HCT116 (cell line): Measurements from ENCODE around the gene FGD4. TPM values are rescaled to one million over a fixed set of nuclear protein-coding genes. Genes with fewer than 3 reads are reported as not detected.
A peak's percentile ranks its signal among the peaks of the same experiment; 100 is the strongest.

ENCODE experiments used
- ATAC-seq: fragments of 200-7000 bp; cut with Tn5 transposase; 2 replicates; pipeline ENCODE4 v1.9.1; 2020; ENCODE audit warnings: mild to moderate bottlenecking, moderate library complexity
- BruUV-seq: library from RNA; stranded (reverse); fragments of 400-500 nt; replicated peaks from 2 replicates; lab custom pipeline; 2021; lab: Mats Ljungman, UMichigan
- CTCF ChIA-PET: fragments of 300-600 bp; sonication (Branson Sonifier 250); formaldehyde crosslinking; loops from one replicate; lab custom pipeline; 2021; ENCODE audit warnings: antibody characterized with exemption; lab: Charles Lee
- POLR2A ChIA-PET: fragments of 300-600, 350-600 bp; sonication (Branson Sonifier 250); formaldehyde crosslinking; loops from one replicate; lab custom pipeline; 2021; ENCODE audit warnings: antibody characterized with exemption; lab: Charles Lee
- RAD21 ChIA-PET, 2 experiments: fragments of 300-600 bp; sonication (Branson Sonifier 250); formaldehyde crosslinking; loops; one replicate each; lab custom pipeline; 2023; ENCODE audit warnings: low total read pairs in 2 of 2; ENCODE audit not compliant: uncharacterized antibody in 2 of 2, unreplicated experiment in 2 of 2, low non-redundant PET in 1 of 2; lab: Charles Lee
- DNase-seq: peaks from one replicate; pipeline ENCODE4 v3.0.0-alpha.2; 2010; ENCODE audit warnings: low read depth, low spot score
- H2AFZ ChIP-seq: fragments of 200-600 bp; shearing (Covaris generic), sonication (generic); 2 replicates; pipeline ENCODE4 v1.6.1; 2017; ENCODE audit warnings: low read depth, mixed run types, mixed read lengths, antibody characterized with exemption, low read length; ENCODE audit not compliant: poor library complexity, severe bottlenecking
- H3K27ac ChIP-seq: 2 replicates; pipeline ENCODE4 v1.5.1; 2012; ENCODE audit warnings: low read depth, low read length
- H3K27me3 ChIP-seq: fragments of 200-600 bp; sonication (generic); 2 replicates; pipeline ENCODE4 v1.6.1; 2016; ENCODE audit warnings: mixed run types, low read length, mixed read lengths; ENCODE audit not compliant: insufficient read depth
- H3K36me3 ChIP-seq, 2 experiments: fragments of 200-500 bp in 1 of 2; fragments of 200-600 bp in 1 of 2; sonication (Bioruptor generic) in 1 of 2; sonication (generic) in 1 of 2; 2 replicates each; pipeline versions ENCODE4 v1.5.1 to v1.6.1; 2014 to 2016; ENCODE audit warnings: low read length in 2 of 2, inconsistent platforms in 1 of 2, mixed read lengths in 1 of 2, mixed run types in 1 of 2; ENCODE audit not compliant: insufficient read depth in 2 of 2, control insufficient read depth in 1 of 2
- H3K4me1 ChIP-seq, 2 experiments: fragments of 200-600 bp in 1 of 2; sonication (generic) in 1 of 2; 2 replicates each; pipeline versions ENCODE4 v1.5.1 to v1.6.1; 2012 to 2017; ENCODE audit warnings: low read length in 2 of 2, inconsistent platforms in 1 of 2, mild to moderate bottlenecking in 1 of 2, mixed read lengths in 1 of 2, mixed run types in 1 of 2, moderate library complexity in 1 of 2; ENCODE audit not compliant: insufficient read depth in 2 of 2, control insufficient read depth in 1 of 2
- H3K4me2 ChIP-seq: fragments of 200-600 bp; sonication (generic); 2 replicates; pipeline ENCODE4 v1.6.1; 2017; ENCODE audit warnings: mixed run types, low read length, mixed read lengths
- H3K4me3 ChIP-seq, 2 experiments: fragments of 200-600 bp in 1 of 2; sonication (generic) in 1 of 2; replicated peaks in 1 of 2; 2 replicates each; pipeline ENCODE4 v1.5.1; 2011 to 2016; ENCODE audit warnings: low read length in 2 of 2, control low read depth in 1 of 2, low read depth in 1 of 2, mild to moderate bottlenecking in 1 of 2, mixed read lengths in 1 of 2, mixed run types in 1 of 2
- H3K79me2 ChIP-seq: fragments of 200-600 bp; sonication (generic); 2 replicates; pipeline ENCODE4 v1.6.1; 2017; ENCODE audit warnings: mild to moderate bottlenecking, mixed run types, low read length, moderate library complexity, mixed read lengths; ENCODE audit not compliant: insufficient read depth
- H3K9ac ChIP-seq: fragments of 200-600 bp; sonication (generic); 2 replicates; pipeline ENCODE4 v1.6.1; 2016; ENCODE audit warnings: low read length, mixed read lengths
- H3K9me2 ChIP-seq: fragments of 200-600 bp; sonication (generic), shearing (Covaris generic); 2 replicates; pipeline ENCODE4 v1.6.1; 2017; ENCODE audit warnings: mixed run types, mild to moderate bottlenecking, moderate library complexity; ENCODE audit not compliant: insufficient read depth
- H3K9me3 ChIP-seq, 2 experiments: fragments of 200-500 bp in 1 of 2; fragments of 200-600 bp in 1 of 2; sonication (Bioruptor generic) in 1 of 2; sonication (generic) in 1 of 2; 2 replicates each; pipeline ENCODE4 v1.6.1; 2014 to 2017; ENCODE audit warnings: low read length in 2 of 2, mixed read lengths in 2 of 2, inconsistent platforms in 1 of 2, low read depth in 1 of 2, mild to moderate bottlenecking in 1 of 2, mixed run types in 1 of 2, moderate library complexity in 1 of 2; ENCODE audit not compliant: control insufficient read depth in 1 of 2, insufficient read depth in 1 of 2
- H4K20me1 ChIP-seq: fragments of 200-600 bp; sonication (generic), shearing (Covaris generic); 2 replicates; pipeline ENCODE4 v1.6.1; 2017; ENCODE audit warnings: mixed run types, mild to moderate bottlenecking, moderate library complexity; ENCODE audit not compliant: insufficient read depth
- POLR2A ChIP-seq: IDR thresholded peaks from 2 replicates; pipeline ENCODE4 v1.7.0; 2011; ENCODE audit warnings: borderline replicate concordance; ENCODE audit not compliant: insufficient read depth, insufficient read length; ENCODE audit errors: extremely low read depth
- ZFX ChIP-seq: fragments of 450-650 bp; IDR thresholded peaks from 2 replicates; pipeline ENCODE4 v1.6.1; 2017
- intact Hi-C: fragments of 100-400 bp; cut with micrococcal nuclease; formaldehyde crosslinking; loops from 2 replicates; pipeline ENCODE4 v1.10.0; 2022
- total RNA-seq: library from RNA; stranded (reverse); gene quantifications from one replicate; pipeline ENCODE4 v1.2.1, GENCODE V29; 2021; ENCODE audit not compliant: unreplicated experiment
- TF ChIP-seq, protein P1 (sequence below): IDR thresholded peaks from 2 replicates; pipeline ENCODE4 v1.6.1; 2012

Gene FGD4
- total RNA-seq, 1 experiment from 2014 or later, result 7.7 TPM

DNA sequence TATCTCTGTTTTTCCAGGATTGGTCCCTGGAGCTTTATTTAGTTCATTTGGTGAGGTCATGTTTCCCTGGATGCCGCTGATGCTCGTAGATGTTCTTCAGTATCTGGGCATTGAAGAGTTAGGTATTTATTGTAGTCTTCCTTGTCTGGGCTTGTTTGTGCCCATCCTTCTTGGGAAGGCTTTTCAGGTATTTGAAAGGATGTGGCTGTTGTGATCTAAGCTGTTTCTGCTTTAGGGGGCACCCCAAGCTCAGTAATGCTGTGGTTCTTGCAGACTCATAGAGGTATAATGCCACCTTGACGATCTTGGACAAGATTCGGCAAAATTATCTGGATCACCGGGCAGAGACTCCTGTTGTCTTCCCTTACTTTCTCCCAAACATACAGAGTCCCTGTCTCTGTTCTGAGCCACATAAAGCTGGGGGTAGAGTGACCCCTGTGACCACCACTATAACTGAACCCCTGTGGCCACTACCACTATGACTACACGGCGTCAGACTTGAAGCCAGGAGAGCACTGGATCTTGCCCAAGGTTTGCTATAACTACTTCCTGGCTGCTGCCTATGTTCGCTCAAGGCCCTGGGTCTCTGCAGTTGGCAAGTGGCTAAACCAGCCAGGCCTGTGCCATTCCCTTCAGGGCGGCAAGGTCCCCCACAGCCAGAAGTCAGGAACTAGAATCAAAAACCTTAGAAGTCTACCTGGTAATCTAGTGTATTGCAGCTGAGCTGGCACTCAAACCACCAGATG is 40.9 kb downstream of the FGD4 start:
- H3K4me3 ChIP-seq, result no peak overlapping the region
- DNase-seq (no peak), ATAC-seq (no peak)
- no peak overlapping the region for H3K9ac ChIP-seq
- peaks cover 30 to 40% of the 10 kb centered on the region in 2 experiments for H3K4me1 ChIP-seq
- no peak overlapping the region for H2AFZ ChIP-seq
- intact Hi-C loops, result no loop called here
- no peaks in the 10 kb centered on the region for H4K20me1 ChIP-seq
- no TSS peak for BruUV-seq
- ChIA-PET POLR2A (no interaction called here), RAD21 (no interaction called here), CTCF (no interaction called here)
- H3K9me2 ChIP-seq, result no peaks in the 10 kb centered on the region
- H3K27me3 ChIP-seq, result no peaks in the 10 kb centered on the region
- no peaks in the 10 kb centered on the region for H3K36me3 ChIP-seq
- TF ChIP-seq, protein P1, sequence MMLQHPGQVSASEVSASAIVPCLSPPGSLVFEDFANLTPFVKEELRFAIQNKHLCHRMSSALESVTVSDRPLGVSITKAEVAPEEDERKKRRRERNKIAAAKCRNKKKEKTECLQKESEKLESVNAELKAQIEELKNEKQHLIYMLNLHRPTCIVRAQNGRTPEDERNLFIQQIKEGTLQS, result no peak
- no peak overlapping the region for H3K4me2 ChIP-seq
- H3K9me3 ChIP-seq, result no peaks in the 10 kb centered on the region
- no peak overlapping the region for H3K27ac ChIP-seq
- H3K79me2 ChIP-seq, result no peaks in the 10 kb centered on the region

DNA sequence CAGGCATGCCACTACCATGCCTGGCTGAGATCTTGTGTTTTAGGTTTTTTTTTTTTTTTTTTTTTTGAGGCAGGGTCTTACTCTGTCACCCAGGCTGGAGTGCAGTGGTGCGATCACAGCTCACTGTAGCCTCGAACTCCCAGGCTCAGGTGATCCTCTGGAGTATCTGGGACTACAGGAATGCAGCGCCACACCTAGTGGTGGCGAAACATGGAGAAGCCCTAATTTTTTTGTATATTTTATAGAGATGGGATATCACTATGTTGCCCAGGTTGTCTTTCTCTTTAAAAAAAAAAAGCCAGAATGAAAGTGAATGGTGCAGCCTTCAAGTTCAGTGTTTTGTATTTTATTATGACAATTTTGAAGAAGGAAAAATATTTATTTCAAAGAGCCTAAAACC is 44.1 kb downstream of the FGD4 start:
- POLR2A ChIA-PET, result interaction anchor here (0.6 kb wide), 1 partner anchor 41 kb away, joined by 3 read pairs; no protein-coding TSS in a partner anchor

More for the DNA sequence above, 44.1 kb downstream of the FGD4 start:
- Histone ChIP-seq H3K36me3 (no peaks in the 10 kb centered on the region), H3K79me2 (no peaks in the 10 kb centered on the region), H3K27ac (no peak overlapping the region), H3K4me1 (peaks cover 30 to 51% of the 10 kb centered on the region in 2 experiments), H3K27me3 (no peaks in the 10 kb centered on the region), H3K9ac (no peak overlapping the region), H2AFZ (no peak overlapping the region), H4K20me1 (no peaks in the 10 kb centered on the region), H3K9me3 (no peaks in the 10 kb centered on the region), H3K4me3 (no peak overlapping the region), H3K4me2 (0 out of 2 replicates have a peak overlapping the region, but pooled peaks have one; percentile 57), H3K9me2 (no peaks in the 10 kb centered on the region)
- CTCF ChIA-PET, result no interaction called here
- no peak for DNase-seq
- no peak for ATAC-seq
- no TSS peak for BruUV-seq
- intact Hi-C loops, result no loop called here
- TF ChIP-seq ZFX, result no peak
- TF ChIP-seq POLR2A, result no peak
- RAD21 ChIA-PET, result interaction anchor here in 1 of 2 experiments (0.7 kb wide), 1 partner anchor 227 kb away, joined by 4 read pairs; no protein-coding TSS in a partner anchor
